Suppressor macrophage treated with lipopolysaccharide for 4 hours (primary cell): ENCODE measurements around the gene ZNF274.
"Not testable (repeated sequence)": the region's sequence is repeated elsewhere in the genome, so short reads cannot be mapped to it uniquely, and the experiment has no call there.

Experiments
- DNase-seq: peaks from one replicate; pipeline ENCODE4 v3.0.0-alpha.2; 2020

The ZNF274 gene

GRCh38 chr19:58213075-58213369 is 30.2 kb downstream of the ZNF274 start:
- no peak for DNase-seq

- DNase-seq, result no peak
Measured at GRCh38 chr19:58217069-58217481, 34.2 kb downstream of the ZNF274 start.

- no peak for DNase-seq
Measured at GRCh38 chr19:58217607-58218391, 34.9 kb downstream of the ZNF274 start.

- DNase-seq, result peak; percentile 18
Measured at GRCh38 chr19:58218899-58219298, 36.0 kb downstream of the ZNF274 start.

- no peak for DNase-seq
Measured at GRCh38 chr19:58227964-58228584, 45.2 kb downstream of the ZNF274 start.

- DNase-seq, result peak; percentile 60
Measured at GRCh38 chr19:58228585-58229254, 45.9 kb downstream of the ZNF274 start, which contains the start of gene ZNF544. Gene ZNF544, plus strand, starts transcription at chr19:58228914. Its CDS starts 15,110 bp downstream, at chr19:58244024.

- no peak for DNase-seq
Measured at GRCh38 chr19:58229255-58229639, 46.4 kb downstream of the ZNF274 start.

- no peak for DNase-seq
Measured at GRCh38 chr19:58237324-58237723, 54.5 kb downstream of the ZNF274 start.

GRCh38 chr19:58243351-58243750 is 60.5 kb downstream of the ZNF274 start:
- DNase-seq, result no peak

GRCh38 chr19:58248886-58249285 is 66.0 kb downstream of the ZNF274 start:
- DNase-seq, result no peak

GRCh38 chr19:58252102-58252685 is 69.3 kb downstream of the ZNF274 start:
- DNase-seq, result no peak

- not testable (repeated sequence) for DNase-seq
Measured at GRCh38 chr19:58258259-58258658, 75.4 kb downstream of the ZNF274 start.

- no peak for DNase-seq
Measured at GRCh38 chr19:58261600-58261967, 78.7 kb downstream of the ZNF274 start.

GRCh38 chr19:58261968-58262921 is 79.4 kb downstream of the ZNF274 start:
- DNase-seq, result no peak

- no peak for DNase-seq
Measured at GRCh38 chr19:58262922-58263296, 80.0 kb downstream of the ZNF274 start.
